Astrocyte (in vitro differentiated cells and primary cell): ENCODE measurements around the gene PLEKHN1. TPM values are rescaled to one million over a fixed set of nuclear protein-coding genes. Genes with fewer than 3 reads are reported as not detected.
A peak's percentile ranks its signal among the peaks of the same experiment; 100 is the strongest.

Source experiments
- DNase-seq: peaks from one replicate; pipeline ENCODE4 v3.0.0-alpha.2; 2010; ENCODE audit warnings: low read depth
- FAIRE-seq: peaks from 2 replicates; lab custom pipeline; 2011; peaks lifted over from hg19 to GRCh38; lab: Jason Lieb, UNC
- H2AFZ ChIP-seq: 2 replicates; pipeline ENCODE4 v1.6.0; 2012; ENCODE audit warnings: low read depth, low read length, inconsistent platforms
- H3K27ac ChIP-seq: 2 replicates; pipeline ENCODE4 v1.5.1; 2011; ENCODE audit warnings: low read depth, low read length, inconsistent platforms
- H3K27me3 ChIP-seq: 2 replicates; pipeline ENCODE4 v1.6.0; 2011; ENCODE audit warnings: low read length, inconsistent platforms; ENCODE audit not compliant: insufficient read depth
- H3K36me3 ChIP-seq: 2 replicates; pipeline ENCODE4 v1.5.1; 2011; ENCODE audit warnings: low read length, inconsistent platforms; ENCODE audit not compliant: insufficient read depth
- H3K4me1 ChIP-seq: 2 replicates; pipeline ENCODE4 v1.5.1; 2011; ENCODE audit warnings: low read length, inconsistent platforms; ENCODE audit not compliant: insufficient read depth
- H3K4me2 ChIP-seq: 2 replicates; pipeline ENCODE4 v1.6.0; 2012; ENCODE audit warnings: low read length, inconsistent platforms
- H3K4me3 ChIP-seq: 2 replicates; pipeline ENCODE4 v1.5.1; 2011; ENCODE audit warnings: low read depth, mild to moderate bottlenecking, low read length, inconsistent platforms; ENCODE audit not compliant: insufficient read depth
- H3K79me2 ChIP-seq: 2 replicates; pipeline ENCODE4 v1.6.0; 2012; ENCODE audit warnings: mild to moderate bottlenecking, low read length, inconsistent platforms; ENCODE audit not compliant: insufficient read depth
- H3K9ac ChIP-seq: 2 replicates; pipeline ENCODE4 v1.6.0; 2012; ENCODE audit warnings: mild to moderate bottlenecking, low read length, inconsistent platforms
- H3K9me3 ChIP-seq: 2 replicates; pipeline ENCODE4 v1.5.1; 2012; ENCODE audit warnings: low read depth, mild to moderate bottlenecking, low read length, inconsistent platforms; ENCODE audit not compliant: insufficient read depth
- H4K20me1 ChIP-seq: 2 replicates; pipeline ENCODE4 v1.6.0; 2012; ENCODE audit warnings: low read length, inconsistent platforms; ENCODE audit not compliant: insufficient read depth
- H3K27ac Mint-ChIP-seq: one replicate; pipeline ENCODE4 v1.8.0; 2021; ENCODE audit warnings: mild to moderate bottlenecking, mixed read lengths; ENCODE audit not compliant: unreplicated experiment
- H3K27me3 Mint-ChIP-seq: one replicate; pipeline ENCODE4 v1.8.0; 2021; ENCODE audit warnings: low read depth, mixed read lengths; ENCODE audit not compliant: unreplicated experiment
- H3K36me3 Mint-ChIP-seq: one replicate; pipeline ENCODE4 v1.8.0; 2021; ENCODE audit warnings: low read depth, mixed read lengths; ENCODE audit not compliant: unreplicated experiment
- H3K4me1 Mint-ChIP-seq: one replicate; pipeline ENCODE4 v1.8.0; 2021; ENCODE audit warnings: low read depth, mixed read lengths; ENCODE audit not compliant: unreplicated experiment
- H3K4me3 Mint-ChIP-seq: one replicate; pipeline ENCODE4 v1.8.0; 2021; ENCODE audit warnings: mild to moderate bottlenecking, moderate library complexity, mixed read lengths; ENCODE audit not compliant: unreplicated experiment
- H3K9me3 Mint-ChIP-seq: one replicate; pipeline ENCODE4 v1.8.0; 2021; ENCODE audit warnings: mild to moderate bottlenecking, mixed read lengths; ENCODE audit not compliant: unreplicated experiment
- CTCF ChIP-seq: IDR thresholded peaks from 2 replicates; pipeline ENCODE4 v1.5.1; 2011; ENCODE audit warnings: low read depth, mild to moderate bottlenecking, inconsistent platforms, low read length, moderate library complexity; ENCODE audit not compliant: insufficient read depth
- EZH2 ChIP-seq: IDR thresholded peaks from 2 replicates; pipeline ENCODE4 v1.6.1; 2012; ENCODE audit warnings: mild to moderate bottlenecking, low read length, inconsistent platforms; ENCODE audit not compliant: insufficient read depth
- total RNA-seq: library from RNA; stranded (reverse); gene quantifications from 2 replicates; pipeline ENCODE4 v1.2.1, GENCODE V29; 2021

Gene PLEKHN1
- total RNA-seq, 1 donor from 2014 or later: 2.4 TPM

- H3K9ac ChIP-seq: peak overlapping the region; percentile 20
- Mint-ChIP-seq H3K4me3 (peak overlapping the region; percentile 69), H3K9me3 (no peaks in the 10 kb centered on the region), H3K27me3 (no peaks in the 10 kb centered on the region), H3K4me1 (peaks cover 18% of the 10 kb centered on the region), H3K36me3 (peaks cover 9% of the 10 kb centered on the region), H3K27ac (peak overlapping the region; percentile 88)
- H3K27ac ChIP-seq: no peak overlapping the region
- no peak for DNase-seq
- H3K4me2 ChIP-seq: peak overlapping the region; percentile 49
- H2AFZ ChIP-seq: peak overlapping the region; percentile 27
- peaks cover 20% of the 10 kb centered on the region for H3K4me1 ChIP-seq
- H3K9me3 ChIP-seq: no peaks in the 10 kb centered on the region
- no peaks in the 10 kb centered on the region for H3K27me3 ChIP-seq
- H4K20me1 ChIP-seq: peaks cover 22% of the 10 kb centered on the region
- TF ChIP-seq CTCF: no peak
- peak; percentile 34 for TF ChIP-seq EZH2
- no peaks in the 10 kb centered on the region for H3K36me3 ChIP-seq
- no peak overlapping the region for H3K4me3 ChIP-seq
- H3K79me2 ChIP-seq: no peaks in the 10 kb centered on the region
- no peak for FAIRE-seq
Measured at GRCh38 chr1:1004780-1005697, 38.8 kb downstream of the PLEKHN1 start.

GRCh38 chr1:1005774-1006304, 39.6 kb downstream of the PLEKHN1 start:
- Mint-ChIP-seq H3K9me3 (no peaks in the 10 kb centered on the region), H3K36me3 (peaks cover 9% of the 10 kb centered on the region), H3K4me1 (peaks cover 18% of the 10 kb centered on the region), H3K4me3 (no peak overlapping the region), H3K27ac (no peak overlapping the region), H3K27me3 (no peaks in the 10 kb centered on the region)
- no peaks in the 10 kb centered on the region for H3K27me3 ChIP-seq
- H3K9me3 ChIP-seq: no peaks in the 10 kb centered on the region
- FAIRE-seq (no peak), DNase-seq (no peak)
- H3K27ac ChIP-seq: no peak overlapping the region
- H3K36me3 ChIP-seq: no peaks in the 10 kb centered on the region
- no peak overlapping the region for H3K4me2 ChIP-seq
- H2AFZ ChIP-seq: no peak overlapping the region
- peaks cover 15% of the 10 kb centered on the region for H3K4me1 ChIP-seq
- no peak overlapping the region for H3K4me3 ChIP-seq
- peaks cover 22% of the 10 kb centered on the region for H4K20me1 ChIP-seq
- TF ChIP-seq CTCF (no peak), EZH2 (no peak)
- H3K9ac ChIP-seq: no peak overlapping the region
- H3K79me2 ChIP-seq: no peaks in the 10 kb centered on the region
